ENCODE results near the gene PTPRK. TPM values are rescaled to one million over a fixed set of nuclear protein-coding genes. Genes with fewer than 3 reads are reported as not detected.

PTPRK gene
- total and polyA plus RNA-seq, 2 of the 8 experiments (the other 6 are each of a cell fraction or from before 2014, with no cell fraction given): 11.4 to 47.3 TPM

GRCh38 chr6:128259029-128259724, 261.2 kb downstream of the PTPRK start (continued):
- no peak for TF ChIP-seq CHD7 (IDR thresholded peaks at IDR 0.05; ENCODE audit: insufficient replicate concordance, low read length)
- TF ChIP-seq HDAC6 (IDR thresholded peaks at IDR 0.05; ENCODE audit: low read depth, low read length): no peak
- TF ChIP-seq SP4 (IDR thresholded peaks at IDR 0.05; ENCODE audit: low read length): no peak
- no peak for TF ChIP-seq EGR1 (IDR thresholded peaks at IDR 0.05; ENCODE audit: borderline replicate concordance, low read depth, low read length)
- TF ChIP-seq CHD2 (IDR thresholded peaks at IDR 0.05; ENCODE audit: low read length): no peak
